Stomach (tissue), 4 donors: ENCODE data around the gene SULF2.

ENCODE experiments used
- CTCF ChIP-seq, 7 experiments: fragments of 450-650 bp in 4 of 7; fragments of 200-600 bp in 3 of 7; sonication (generic) in 3 of 7; IDR thresholded peaks; one replicate each; pipeline ENCODE4 v1.5.1; 2016 to 2019; ENCODE audit warnings: antibody characterized with exemption in 7 of 7, control low read depth in 2 of 7, mild to moderate bottlenecking in 1 of 7
- POLR2A ChIP-seq, 4 donors: fragments of 450-650 bp; IDR thresholded peaks; one replicate each; pipeline ENCODE4 v1.6.1; 2016; ENCODE audit warnings: antibody characterized with exemption in 4 of 4, control low read depth in 2 of 4, mild to moderate bottlenecking in 1 of 4, moderate library complexity in 1 of 4
- POLR2AphosphoS5 ChIP-seq, 3 donors: sonication (generic); formaldehyde crosslinking; IDR thresholded peaks; one replicate each; pipeline ENCODE4 v1.6.1; 2016; ENCODE audit warnings: antibody characterized with exemption in 3 of 3

- no peak for TF ChIP-seq CTCF (IDR thresholded peaks at IDR 0.05)
- no peak for TF ChIP-seq POLR2A (IDR thresholded peaks at IDR 0.05)
- TF ChIP-seq POLR2AphosphoS5 (IDR thresholded peaks at IDR 0.05): no peak
These were observed 71.3 kb downstream of the SULF2 start for GRCh38 chr20:47713878-47714450.
